Fibroblast of the aortic adventitia (primary cell): ENCODE measurements around the gene KIF2C. TPM values are rescaled to one million over a fixed set of nuclear protein-coding genes. Genes with fewer than 3 reads are reported as not detected.
A peak's percentile ranks its signal among the peaks of the same experiment; 100 is the strongest.

Experiments
- DNase-seq: peaks from one replicate; pipeline ENCODE4 v3.0.0-alpha.2; 2010; ENCODE audit warnings: low read depth
- H3K4me3 ChIP-seq: 2 replicates; pipeline ENCODE4 v1.5.1; 2011; ENCODE audit warnings: low read depth, mild to moderate bottlenecking, control low read depth, low read length, moderate library complexity
- total RNA-seq: library from RNA; depleted of rRNA; stranded (reverse); fragments of >200 nt; gene quantifications from 2 replicates; pipeline ENCODE4 v1.2.3, GENCODE V29; 2012; ENCODE audit warnings: low replicate concordance
- TF ChIP-seq, protein P1 (sequence below): IDR thresholded peaks from 2 replicates; pipeline ENCODE4 v1.5.1; 2011; ENCODE audit warnings: mild to moderate bottlenecking, low read length, control low read depth, inconsistent platforms; ENCODE audit not compliant: insufficient read depth

KIF2C gene
- total RNA-seq, 1 donor = 23.0 TPM

DNA sequence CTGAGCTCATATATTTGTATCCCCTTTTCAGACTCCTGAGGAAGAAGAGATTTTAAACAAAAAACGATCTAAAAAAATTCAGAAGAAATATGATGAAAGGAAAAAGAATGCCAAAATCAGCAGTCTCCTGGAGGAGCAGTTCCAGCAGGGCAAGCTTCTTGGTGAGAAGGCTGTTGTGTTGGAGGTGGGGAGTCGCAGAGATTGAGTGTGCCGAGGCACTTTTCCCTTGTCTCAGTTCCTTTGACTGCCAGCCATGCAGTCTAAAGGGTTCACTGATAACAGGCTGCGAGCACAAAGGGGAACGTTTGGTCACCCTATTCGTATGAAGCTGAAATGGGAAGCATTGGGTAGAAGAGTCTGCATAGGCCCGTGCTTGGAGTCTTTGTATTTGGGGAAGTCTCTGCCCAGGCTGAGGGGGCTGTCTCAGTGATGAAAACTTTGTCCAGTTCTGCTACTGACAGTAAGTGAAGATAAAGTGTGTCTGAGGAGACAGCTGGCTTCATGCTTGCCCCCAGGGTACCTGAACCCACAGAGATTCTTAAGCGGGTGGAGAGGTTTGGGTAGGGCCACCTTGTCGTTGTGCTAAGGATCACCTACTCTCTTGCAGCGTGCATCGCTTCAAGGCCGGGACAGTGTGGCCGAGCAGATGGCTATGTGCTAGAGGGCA lies 38.5 kb downstream of the KIF2C start:
- no peak for DNase-seq
- TF ChIP-seq, protein P1, sequence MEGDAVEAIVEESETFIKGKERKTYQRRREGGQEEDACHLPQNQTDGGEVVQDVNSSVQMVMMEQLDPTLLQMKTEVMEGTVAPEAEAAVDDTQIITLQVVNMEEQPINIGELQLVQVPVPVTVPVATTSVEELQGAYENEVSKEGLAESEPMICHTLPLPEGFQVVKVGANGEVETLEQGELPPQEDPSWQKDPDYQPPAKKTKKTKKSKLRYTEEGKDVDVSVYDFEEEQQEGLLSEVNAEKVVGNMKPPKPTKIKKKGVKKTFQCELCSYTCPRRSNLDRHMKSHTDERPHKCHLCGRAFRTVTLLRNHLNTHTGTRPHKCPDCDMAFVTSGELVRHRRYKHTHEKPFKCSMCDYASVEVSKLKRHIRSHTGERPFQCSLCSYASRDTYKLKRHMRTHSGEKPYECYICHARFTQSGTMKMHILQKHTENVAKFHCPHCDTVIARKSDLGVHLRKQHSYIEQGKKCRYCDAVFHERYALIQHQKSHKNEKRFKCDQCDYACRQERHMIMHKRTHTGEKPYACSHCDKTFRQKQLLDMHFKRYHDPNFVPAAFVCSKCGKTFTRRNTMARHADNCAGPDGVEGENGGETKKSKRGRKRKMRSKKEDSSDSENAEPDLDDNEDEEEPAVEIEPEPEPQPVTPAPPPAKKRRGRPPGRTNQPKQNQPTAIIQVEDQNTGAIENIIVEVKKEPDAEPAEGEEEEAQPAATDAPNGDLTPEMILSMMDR = no peak
- peak overlapping the region; percentile 88 for H3K4me3 ChIP-seq

DNA sequence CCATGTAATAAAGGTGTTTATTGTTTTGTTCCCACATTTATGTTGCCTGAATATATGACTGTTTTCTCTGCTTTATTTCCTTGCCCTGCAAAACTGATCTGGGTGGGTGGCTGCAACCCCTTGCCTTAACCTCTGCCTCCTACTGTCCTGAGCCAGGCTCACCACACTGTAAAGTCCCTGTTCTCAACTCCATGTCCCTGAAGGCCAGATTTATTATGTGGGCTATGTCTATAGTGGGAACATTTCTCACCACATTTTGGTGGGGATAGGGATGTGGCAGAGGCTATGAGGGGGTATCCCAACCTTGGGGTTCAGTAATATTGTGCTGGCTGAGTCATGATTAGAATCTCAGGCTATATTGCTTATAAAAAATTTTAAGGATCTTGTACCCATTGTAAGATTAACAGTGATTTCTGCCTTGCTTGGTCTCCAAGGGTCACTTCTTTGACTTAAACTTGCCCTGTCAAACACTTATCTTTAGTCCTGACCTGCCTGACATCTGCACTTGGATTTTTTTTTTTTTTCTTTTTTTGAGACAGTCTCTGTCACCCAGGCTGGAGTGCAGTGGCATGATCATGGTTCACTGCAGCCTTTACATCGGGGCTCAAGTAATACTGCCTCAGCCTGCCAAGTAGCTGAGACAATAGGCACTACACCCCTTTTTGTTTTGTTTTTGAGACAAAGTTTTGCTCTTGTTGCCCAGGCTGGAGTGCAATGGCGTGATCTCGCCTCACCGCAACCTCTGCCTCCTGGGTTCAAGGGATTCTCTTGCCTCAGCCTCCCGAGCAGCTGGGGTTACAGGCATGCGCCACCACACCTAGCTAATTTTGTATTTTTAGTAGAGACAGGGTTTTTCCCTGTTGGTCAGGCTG lies 39.3 kb downstream of the KIF2C start:
- no peak for DNase-seq
- H3K4me3 ChIP-seq = no peak overlapping the region
- TF ChIP-seq, protein P1 = no peak

DNA sequence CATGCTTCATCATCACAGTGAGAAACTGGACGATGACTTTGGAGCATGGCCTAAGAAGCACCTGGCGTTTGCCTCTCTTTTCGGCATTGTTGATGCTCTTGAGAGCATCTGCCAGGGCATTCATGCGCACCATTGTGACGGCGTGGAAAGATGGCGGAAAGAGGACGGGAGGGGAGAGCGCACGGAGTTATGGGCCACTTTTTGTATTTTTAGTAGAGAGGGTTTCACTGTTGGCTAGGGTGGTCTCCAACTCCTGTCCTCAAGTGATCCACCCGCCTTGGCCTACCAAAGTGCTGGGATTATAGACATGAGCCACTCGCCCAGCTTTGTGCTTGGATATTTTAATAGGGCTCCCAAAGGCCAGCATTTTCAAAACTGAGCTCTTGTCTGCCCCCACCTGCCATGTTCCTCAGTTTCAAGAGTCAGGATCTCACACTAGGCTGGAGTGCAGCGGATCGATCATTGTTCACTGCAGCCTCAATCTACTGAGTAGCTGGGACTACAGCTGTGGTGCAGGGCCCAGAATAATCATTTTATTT lies 41.0 kb downstream of the KIF2C start:
- H3K4me3 ChIP-seq = no peak overlapping the region
- TF ChIP-seq, protein P1 = no peak

DNA sequence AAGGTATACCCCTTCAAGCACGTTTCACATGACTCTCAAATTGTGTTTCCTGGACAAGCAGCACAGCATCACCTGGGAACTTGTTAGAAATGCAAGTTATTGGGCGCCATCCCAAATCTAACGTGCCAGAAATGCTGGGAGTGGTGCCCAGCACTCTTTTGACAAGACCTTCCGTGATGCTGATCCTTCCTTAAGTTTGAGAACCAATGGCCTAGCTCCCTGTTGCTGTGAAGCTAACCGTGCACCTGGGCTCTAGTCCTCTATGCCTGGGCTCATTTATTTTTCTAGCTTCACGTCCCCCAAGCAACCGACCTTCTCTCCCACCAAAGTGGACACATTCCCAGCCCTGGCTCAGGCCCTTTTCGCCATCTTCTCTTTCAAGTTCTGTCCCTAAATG lies 44.1 kb downstream of the KIF2C start:
- no peak overlapping the region for H3K4me3 ChIP-seq
- DNase-seq = peak; percentile 32
- TF ChIP-seq, protein P1 = no peak

More for the DNA sequence above, 41.0 kb downstream of the KIF2C start:
- no peak for DNase-seq

DNA sequence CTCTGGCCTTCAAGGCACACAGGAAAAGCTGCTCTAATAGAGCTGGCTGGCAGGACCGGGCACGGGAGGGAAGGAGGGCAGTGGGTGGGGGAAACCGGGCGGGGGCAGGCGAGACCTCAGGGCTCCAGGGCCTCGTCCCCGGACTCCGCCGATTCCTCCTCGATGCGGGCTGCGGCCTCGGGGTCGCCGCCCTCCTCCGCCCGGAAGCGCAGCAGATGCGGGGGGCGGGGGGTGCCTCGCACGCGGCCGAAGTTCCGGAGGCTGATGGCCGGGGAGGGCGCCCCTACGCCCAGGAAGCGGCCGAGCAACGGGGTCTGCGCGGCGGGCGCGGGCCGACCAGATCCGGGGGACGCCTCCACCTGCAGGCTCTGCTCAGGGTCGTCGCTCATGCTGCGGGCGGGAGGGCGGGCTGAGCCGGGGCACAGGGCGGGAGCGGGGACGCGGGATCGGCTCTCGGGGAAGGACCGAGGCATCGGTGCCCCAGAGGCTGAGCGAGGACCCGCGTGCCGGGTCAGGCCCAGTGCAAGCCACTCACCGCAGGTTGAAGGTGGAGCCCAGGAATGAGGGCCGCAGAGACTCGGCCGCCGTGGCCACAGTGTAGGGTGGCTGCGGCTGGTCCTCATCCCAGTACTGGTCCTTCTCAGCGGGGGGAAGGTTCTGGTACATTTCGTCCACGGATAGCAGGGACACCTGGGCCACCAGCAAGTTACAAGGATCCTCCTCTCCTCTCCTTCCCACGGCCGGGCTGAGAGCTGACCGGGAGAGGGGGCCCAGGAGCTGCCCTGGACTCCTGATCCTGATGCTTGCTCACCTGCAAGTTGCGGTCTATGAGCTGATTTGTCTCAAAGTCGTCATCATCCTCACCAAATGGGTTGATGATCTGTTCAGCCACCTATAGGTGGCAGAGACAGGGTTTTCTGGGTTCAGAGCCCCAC lies 44.7 kb downstream of the KIF2C start:
- no peak for DNase-seq
- peak overlapping the region; percentile 33 for H3K4me3 ChIP-seq
- TF ChIP-seq, protein P1 = peak; percentile 4

DNA sequence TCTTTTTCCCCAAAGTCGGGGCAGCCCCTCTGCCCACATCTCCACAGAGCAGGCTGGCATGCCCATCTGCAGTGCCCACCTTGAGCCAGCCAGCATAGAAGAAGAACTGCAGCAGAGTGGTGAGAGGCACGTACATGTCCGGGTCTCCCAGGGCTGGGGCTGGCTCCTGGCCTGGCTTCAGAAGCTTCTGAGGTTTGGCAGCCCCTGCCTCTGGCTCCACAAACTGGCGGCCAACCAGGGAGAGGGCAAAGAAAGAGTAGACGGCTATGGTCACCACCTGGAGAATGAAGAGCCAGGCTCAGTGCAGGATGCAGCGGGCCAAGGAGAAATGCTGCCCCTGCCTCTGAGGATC lies 45.4 kb downstream of the KIF2C start:
- TF ChIP-seq, protein P1 = no peak
- DNase-seq = no peak
- no peak overlapping the region for H3K4me3 ChIP-seq
